Measurements from ENCODE around the gene TRPM2. TPM values are rescaled to one million over a fixed set of nuclear protein-coding genes. Genes with fewer than 3 reads are reported as not detected.

The TRPM2 gene
- total RNA-seq, 4 donors from 2014 or later = 3.9 to 9.3 (median 6.6) TPM

GRCh38 chr21:44489962-44490361, 136.5 kb downstream of the TRPM2 start:
- ATAC-seq (ENCODE audit: low FRiP score) = no peak

GRCh38 chr21:44490405-44490804, 137.0 kb downstream of the TRPM2 start:
- ATAC-seq (ENCODE audit: low FRiP score) (no peak), DNase-seq (ENCODE audit: low spot score) (no peak)
- TF ChIP-seq CTCF (IDR thresholded peaks at IDR 0.05) = no peak

More at GRCh38 chr21:44489962-44490361, 136.5 kb downstream of the TRPM2 start:
- DNase-seq (ENCODE audit: low spot score) = no peak
- TF ChIP-seq CTCF (IDR thresholded peaks at IDR 0.05) = no peak

- DNase-seq (ENCODE audit: low spot score) = no peak
- no peak for TF ChIP-seq CTCF (IDR thresholded peaks at IDR 0.05)
- no peak for ATAC-seq (ENCODE audit: low FRiP score)
Observed at GRCh38 chr21:44490816-44491215, 137.4 kb downstream of the TRPM2 start.

Small RNA genes within 50 kb of the gene (small RNA-seq; reads per million reads assigned to genes)
- not detected for gene RF00285

Other genes starting within 250 kb of the TRPM2 start
- gene PWP2, start 246.2 kb upstream of the TRPM2 start, total RNA-seq = 10 to 100 TPM in 2 of 4 donors, 1 to 10 TPM in 2; 5.3 to 17.2 (median 11.3) TPM
- gene GATD3, start 219.9 kb upstream of the TRPM2 start, total RNA-seq = 10 to 100 TPM in 3 of 4 donors, 1 to 10 TPM in 1; 8.7 to 50.8 (median 15.2) TPM
- gene ICOSLG, start 112.7 kb upstream of the TRPM2 start, total RNA-seq = 1 to 10 TPM; 1.7 to 9.1 (median 3.7) TPM
- gene DNMT3L, start 91.7 kb upstream of the TRPM2 start, total RNA-seq = not detected
- under 1 TPM in 1 of 4 donors, not detected in 3; 0.12 TPM for gene AIRE, start 67.7 kb upstream of the TRPM2 start, total RNA-seq
- gene PFKL, start 53.6 kb upstream of the TRPM2 start, total RNA-seq = 100 to 1,000 TPM in 3 of 4 donors, 10 to 100 TPM in 1; 75.7 to 114 (median 104) TPM
- 10 to 100 TPM; 18.5 to 35.3 (median 23.6) TPM for gene CFAP410, start 14.2 kb upstream of the TRPM2 start, total RNA-seq
- gene LRRC3, start 101.9 kb downstream of the TRPM2 start, total RNA-seq = 1 to 10 TPM; 1.4 to 4.4 (median 3.6) TPM
- not detected for gene KRTAP10-1, start 186.6 kb downstream of the TRPM2 start, total RNA-seq
- not detected for gene KRTAP10-2, start 197.9 kb downstream of the TRPM2 start, total RNA-seq
- not detected for gene KRTAP10-3, start 205.2 kb downstream of the TRPM2 start, total RNA-seq
- not detected for gene KRTAP10-4, start 220.1 kb downstream of the TRPM2 start, total RNA-seq
- gene KRTAP10-5, start 227.0 kb downstream of the TRPM2 start, total RNA-seq = not detected
- gene KRTAP10-6, start 238.9 kb downstream of the TRPM2 start, total RNA-seq = not detected
- gene KRTAP10-7, start 247.0 kb downstream of the TRPM2 start, total RNA-seq = not detected